HEK293 (cell line): ENCODE measurements around the gene MCF2L.

ENCODE experiments used
- CTCF ChIA-PET: fragments of 350-600 bp; formaldehyde crosslinking; extraction: SDS; loops from one replicate; lab custom pipeline; 2021; ENCODE audit warnings: antibody characterized with exemption; lab: Yijun Ruan, JAX
- POLR2A ChIA-PET: fragments of 300-600 bp; formaldehyde crosslinking; extraction: SDS; loops from one replicate; lab custom pipeline; 2020; ENCODE audit warnings: antibody characterized with exemption, inconsistent platforms; lab: Yijun Ruan, JAX
- H3K27ac ChIP-seq: fragments of 200-500 bp; sonication (Bioruptor generic); 2 replicates; pipeline ENCODE4 v1.5.1; 2014; ENCODE audit warnings: low read depth, low read length, control low read depth, inconsistent platforms; ENCODE audit errors: extremely low read depth
- H3K36me3 ChIP-seq, 2 experiments: fragments of 200-500 bp in 1 of 2; sonication (Bioruptor generic) in 1 of 2; 1 replicate in 1 of 2; 2 replicates in 1 of 2; pipeline ENCODE4 v1.5.1; 2014 to 2017; ENCODE audit warnings: inconsistent platforms in 2 of 2, low read length in 2 of 2; ENCODE audit not compliant: control insufficient read depth in 2 of 2, insufficient read depth in 1 of 2
- H3K4me1 ChIP-seq: fragments of 200-500 bp; sonication (Bioruptor generic); 2 replicates; pipeline ENCODE4 v1.5.1; 2014; ENCODE audit warnings: mild to moderate bottlenecking, low read length, inconsistent platforms; ENCODE audit not compliant: control insufficient read depth, insufficient read depth
- H3K4me3 ChIP-seq: 2 replicates; pipeline ENCODE4 v1.5.1; 2011; ENCODE audit warnings: low read depth, mild to moderate bottlenecking, control low read depth, low read length, moderate library complexity
- H3K9me3 ChIP-seq: fragments of 200-500 bp; sonication (Bioruptor generic); 2 replicates; pipeline ENCODE4 v1.5.1; 2014; ENCODE audit warnings: low read depth, low read length, inconsistent platforms; ENCODE audit not compliant: control insufficient read depth, insufficient read depth
- GLI4 ChIP-seq: fragments of 450-650 bp; formaldehyde crosslinking; IDR thresholded peaks from 2 replicates; pipeline ENCODE4 v1.5.1; 2016; ENCODE audit warnings: missing biosample characterization, missing genetic modification characterization
- KLF1 ChIP-seq: fragments of 450-650 bp; formaldehyde crosslinking; IDR thresholded peaks from 2 replicates; pipeline ENCODE4 v1.5.1; 2016; ENCODE audit warnings: missing biosample characterization, missing genetic modification characterization
- MYNN ChIP-seq: fragments of 450-650 bp; formaldehyde crosslinking; IDR thresholded peaks from 2 replicates; pipeline ENCODE4 v1.5.1; 2016; ENCODE audit warnings: missing biosample characterization, missing genetic modification characterization, borderline replicate concordance
- OSR2 ChIP-seq: fragments of 450-650 bp; formaldehyde crosslinking; IDR thresholded peaks from 2 replicates; pipeline ENCODE4 v1.5.1; 2016; ENCODE audit warnings: missing biosample characterization, missing genetic modification characterization
- ZNF10 ChIP-seq: fragments of 450-650 bp; formaldehyde crosslinking; IDR thresholded peaks from 2 replicates; pipeline ENCODE4 v1.5.1; 2017; ENCODE audit warnings: missing biosample characterization, missing genetic modification characterization
- ZNF214 ChIP-seq: fragments of 450-650 bp; formaldehyde crosslinking; IDR thresholded peaks from 2 replicates; pipeline ENCODE4 v1.5.1; 2017; ENCODE audit warnings: missing biosample characterization, mild to moderate bottlenecking, missing genetic modification characterization, borderline replicate concordance
- ZNF280D ChIP-seq: fragments of 450-650 bp; formaldehyde crosslinking; IDR thresholded peaks from 2 replicates; pipeline ENCODE4 v1.5.1; 2016; ENCODE audit warnings: missing biosample characterization, missing genetic modification characterization
- ZNF324 ChIP-seq: fragments of 450-650 bp; formaldehyde crosslinking; IDR thresholded peaks from 2 replicates; pipeline ENCODE4 v1.5.1; 2016; ENCODE audit warnings: missing biosample characterization, missing genetic modification characterization
- ZNF518A ChIP-seq: fragments of 450-650 bp; formaldehyde crosslinking; conservative IDR thresholded peaks from 2 replicates; pipeline ENCODE4 v1.5.1; 2016; ENCODE audit warnings: low read depth, missing biosample characterization, missing genetic modification characterization
- ZNF654 ChIP-seq: fragments of 450-650 bp; formaldehyde crosslinking; IDR thresholded peaks from 2 replicates; pipeline ENCODE4 v1.5.1; 2016; ENCODE audit warnings: low read depth, missing biosample characterization, missing genetic modification characterization
- ZNF843 ChIP-seq: fragments of 450-650 bp; formaldehyde crosslinking; IDR thresholded peaks from 2 replicates; pipeline ENCODE4 v1.5.1; 2016; ENCODE audit warnings: missing biosample characterization, missing genetic modification characterization
- ZSCAN16 ChIP-seq: fragments of 450-650 bp; formaldehyde crosslinking; IDR thresholded peaks from 2 replicates; pipeline ENCODE4 v1.5.1; 2016; ENCODE audit warnings: missing biosample characterization, missing genetic modification characterization
- TF ChIP-seq, protein P1 (sequence below): fragments of 450-650 bp; formaldehyde crosslinking; IDR thresholded peaks from 2 replicates; pipeline ENCODE4 v1.5.1; 2016; ENCODE audit warnings: missing biosample characterization, missing genetic modification characterization

The MCF2L gene

DNA sequence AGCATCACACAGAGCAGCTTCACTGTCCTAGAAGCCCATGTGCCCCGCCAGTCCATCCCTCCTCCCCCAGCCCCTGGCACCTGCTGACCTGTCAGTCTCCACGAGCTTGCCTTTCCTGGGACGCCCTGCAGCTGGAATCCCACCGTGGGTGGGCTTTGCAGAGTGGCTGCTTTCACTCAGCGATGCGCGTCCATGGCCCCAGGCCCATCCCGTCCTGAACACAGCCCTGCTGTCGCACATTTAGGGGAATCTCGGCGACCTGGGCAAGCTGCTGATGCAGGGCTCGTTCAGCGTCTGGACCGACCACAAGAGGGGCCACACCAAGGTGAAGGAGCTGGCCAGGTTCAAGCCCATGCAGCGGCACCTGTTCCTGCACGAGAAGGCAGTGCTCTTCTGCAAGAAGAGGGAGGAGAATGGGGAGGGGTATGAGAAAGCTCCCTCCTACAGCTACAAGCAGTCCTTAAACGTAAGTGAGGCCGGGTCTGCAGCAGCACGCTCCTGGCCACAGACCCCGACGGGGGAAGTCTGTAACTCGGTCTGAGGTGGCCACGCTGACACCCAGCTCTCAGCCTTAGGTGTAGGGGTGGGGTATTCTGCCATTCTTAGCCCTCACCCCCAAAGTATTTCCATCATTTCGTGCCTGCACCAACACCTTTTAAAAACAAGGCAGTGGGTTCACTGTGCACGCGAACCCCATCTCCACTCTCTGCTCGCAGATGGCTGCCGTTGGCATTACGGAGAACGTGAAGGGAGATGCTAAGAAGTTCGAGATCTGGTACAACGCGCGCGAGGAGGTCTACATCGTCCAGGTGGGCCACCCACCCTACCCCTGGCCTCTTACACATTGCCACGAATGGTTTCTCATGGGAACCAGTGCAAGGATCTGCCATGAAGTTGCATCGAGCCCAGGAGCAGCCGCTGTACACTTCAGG lies 118.2 kb downstream of the MCF2L start:
- TF ChIP-seq, protein P1, sequence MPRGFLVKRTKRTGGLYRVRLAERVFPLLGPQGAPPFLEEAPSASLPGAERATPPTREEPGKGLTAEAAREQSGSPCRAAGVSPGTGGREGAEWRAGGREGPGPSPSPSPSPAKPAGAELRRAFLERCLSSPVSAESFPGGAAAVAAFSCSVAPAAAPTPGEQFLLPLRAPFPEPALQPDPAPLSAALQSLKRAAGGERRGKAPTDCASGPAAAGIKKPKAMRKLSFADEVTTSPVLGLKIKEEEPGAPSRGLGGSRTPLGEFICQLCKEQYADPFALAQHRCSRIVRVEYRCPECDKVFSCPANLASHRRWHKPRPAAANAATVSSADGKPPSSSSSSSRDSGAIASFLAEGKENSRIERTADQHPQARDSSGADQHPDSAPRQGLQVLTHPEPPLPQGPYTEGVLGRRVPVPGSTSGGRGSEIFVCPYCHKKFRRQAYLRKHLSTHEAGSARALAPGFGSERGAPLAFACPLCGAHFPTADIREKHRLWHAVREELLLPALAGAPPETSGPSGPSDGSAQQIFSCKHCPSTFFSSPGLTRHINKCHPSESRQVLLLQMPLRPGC (tag by site-specific recombination): no peak
- no peak for TF ChIP-seq MYNN (tag by site-specific recombination)
- TF ChIP-seq OSR2: no peak
- TF ChIP-seq ZNF843 (tag by site-specific recombination): no peak
- no peak for TF ChIP-seq GLI4 (tag by site-specific recombination)
- TF ChIP-seq ZNF324 (tag by site-specific recombination): no peak
- no peak for TF ChIP-seq KLF1 (tag by site-specific recombination)
- no peak for TF ChIP-seq ZNF10 (tag by site-specific recombination)
- TF ChIP-seq ZNF214 (tag by site-specific recombination): no peak
- no peak for TF ChIP-seq ZSCAN16
- no peak for TF ChIP-seq ZNF518A (tag by site-specific recombination)
- TF ChIP-seq ZNF654 (tag by site-specific recombination): no peak
- no peak for TF ChIP-seq ZNF280D (tag by site-specific recombination)
- CTCF ChIA-PET: no interaction called here
- no peaks in the 10 kb centered on the region; the same call in 1 of the 2 replicates for H3K4me1 ChIP-seq
- POLR2A ChIA-PET: no interaction called here
- peaks cover 0 to 15% of the 10 kb centered on the region in 2 experiments; a peak in 1 of 3 replicates for H3K36me3 ChIP-seq
- no peak overlapping the region for H3K4me3 ChIP-seq
- H3K27ac ChIP-seq: no peak overlapping the region
- H3K9me3 ChIP-seq: no peaks in the 10 kb centered on the region
